Measurements from ENCODE around the gene SLC9A8.

The SLC9A8 gene

DNA sequence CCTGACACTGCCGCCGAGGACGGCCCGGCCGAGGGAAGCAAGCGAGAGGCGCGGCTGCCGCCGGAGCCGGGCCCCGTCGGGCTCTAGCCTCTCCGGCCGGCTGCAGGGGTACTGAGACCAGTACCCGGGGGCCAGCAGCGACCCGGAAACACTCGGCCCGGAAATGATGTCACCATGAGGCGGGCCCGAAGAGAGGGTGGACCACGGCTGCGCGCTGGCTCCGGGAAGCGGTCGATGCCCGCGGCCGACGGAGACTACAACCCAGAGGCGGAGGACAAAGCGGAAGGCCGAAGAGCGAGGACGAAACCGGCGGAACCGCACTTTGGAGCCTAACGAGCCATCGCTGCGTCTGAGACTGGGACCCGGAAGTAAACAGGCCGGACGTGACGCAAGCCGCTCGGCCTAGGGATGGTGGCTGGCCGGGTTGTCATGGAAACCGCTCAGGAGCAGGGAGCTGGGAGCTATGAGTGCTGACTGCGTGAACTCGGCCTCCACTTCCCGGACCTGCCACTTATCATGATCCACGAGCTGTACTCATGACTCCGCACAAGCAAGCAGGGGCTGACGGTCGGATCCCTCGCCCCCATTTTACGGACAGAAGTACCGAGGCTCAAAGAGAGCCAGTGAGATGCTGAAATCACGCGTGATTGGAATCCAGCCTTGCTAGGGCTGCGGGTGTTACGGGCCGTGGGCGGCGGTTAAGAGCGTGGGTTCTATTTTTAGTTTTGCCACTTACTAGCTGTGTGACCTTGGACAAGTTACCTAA is 102.9 kb downstream of the SLC9A8 start, which contains the start of gene SPATA2:
Gene SPATA2 (minus strand): TSS at position 150 of the 766 bp plus-strand sequence. CDS start 7,039 bp downstream, outside the sequence.
- DNase-seq (ENCODE audit: low read depth in 2 of 2): peak; percentile 79 to 92

DNA sequence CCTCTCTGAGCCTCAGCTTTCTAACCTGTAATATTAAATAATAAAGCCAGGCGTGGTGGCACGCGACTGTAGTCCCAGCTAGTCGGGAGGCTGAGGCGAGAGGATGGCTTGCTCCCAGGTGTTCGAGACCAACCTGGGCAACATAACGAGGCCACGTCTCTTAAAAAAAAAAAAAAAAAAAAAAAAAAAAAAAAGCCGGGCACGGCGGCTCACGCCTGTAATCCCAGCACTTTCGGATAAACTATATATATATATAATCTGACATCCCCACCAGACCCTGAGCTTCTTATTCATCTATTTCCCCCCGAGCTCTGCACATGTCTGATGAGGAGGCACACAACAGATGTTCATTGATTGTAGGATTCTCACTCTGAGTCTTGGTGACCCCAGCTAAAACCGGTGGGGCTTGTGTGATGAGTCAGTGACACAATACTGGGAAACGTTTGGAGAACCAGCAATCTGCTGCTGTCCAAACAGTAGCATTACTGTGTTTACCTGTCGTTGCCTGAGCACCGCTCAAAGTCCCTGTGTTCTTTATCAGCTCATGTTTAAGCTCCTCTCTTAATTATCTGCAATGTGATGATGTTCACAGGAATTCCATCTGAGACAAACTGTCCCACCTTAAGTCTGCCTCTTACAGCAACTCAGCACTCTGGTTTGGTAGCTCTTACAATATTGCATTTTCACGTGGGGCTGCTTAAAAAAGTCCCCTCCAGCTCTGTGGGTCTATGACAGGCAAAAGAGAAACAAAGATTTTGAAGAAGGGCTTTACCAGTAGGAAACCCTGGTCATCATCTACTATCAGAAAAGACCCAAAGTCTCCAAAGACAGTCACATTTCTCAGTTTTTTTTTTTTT is 103.7 kb downstream of the SLC9A8 start:
- DNase-seq (ENCODE audit: low read depth in 2 of 2): no peak

DNA sequence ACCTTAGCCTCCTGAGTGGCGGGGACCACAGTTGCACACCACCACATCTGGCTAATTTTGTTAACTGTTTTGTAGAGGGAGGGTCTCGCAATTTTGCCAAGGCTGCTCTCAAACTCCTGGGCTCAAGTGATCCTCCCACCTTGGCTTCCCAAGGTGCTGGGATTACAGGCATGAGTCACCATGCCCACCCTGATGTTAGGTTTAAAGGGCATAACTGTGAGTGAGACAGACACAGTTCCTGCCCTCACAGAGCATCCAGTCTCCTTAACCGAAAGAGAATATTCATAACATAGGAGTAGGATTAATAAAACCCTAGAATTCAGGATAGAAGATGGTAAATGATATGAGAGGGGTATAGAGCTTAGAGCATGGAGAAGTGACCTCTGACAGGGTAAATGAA is 105.8 kb downstream of the SLC9A8 start:
- no peak for DNase-seq (ENCODE audit: low read depth in 2 of 2)

DNA sequence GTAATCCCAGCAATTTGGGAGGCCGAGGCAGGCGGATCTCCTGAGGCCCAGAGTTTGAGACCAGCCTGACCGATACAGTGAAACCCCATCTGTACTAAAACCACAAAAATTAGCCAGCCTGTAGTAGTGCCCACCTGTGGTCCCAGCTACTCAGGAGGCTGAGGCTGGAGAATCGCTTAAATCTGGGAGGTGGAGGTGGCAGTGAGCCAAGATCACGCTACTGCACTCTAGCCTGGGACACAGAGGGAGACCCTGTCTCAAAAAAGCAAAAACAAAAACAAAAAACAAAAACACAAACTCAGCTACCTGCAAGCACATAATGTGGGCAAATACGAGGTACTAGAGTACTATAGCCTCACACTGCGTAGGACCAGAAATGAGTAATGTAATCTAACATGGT is 106.4 kb downstream of the SLC9A8 start:
- no peak for DNase-seq (ENCODE audit: low read depth in 2 of 2)

DNA sequence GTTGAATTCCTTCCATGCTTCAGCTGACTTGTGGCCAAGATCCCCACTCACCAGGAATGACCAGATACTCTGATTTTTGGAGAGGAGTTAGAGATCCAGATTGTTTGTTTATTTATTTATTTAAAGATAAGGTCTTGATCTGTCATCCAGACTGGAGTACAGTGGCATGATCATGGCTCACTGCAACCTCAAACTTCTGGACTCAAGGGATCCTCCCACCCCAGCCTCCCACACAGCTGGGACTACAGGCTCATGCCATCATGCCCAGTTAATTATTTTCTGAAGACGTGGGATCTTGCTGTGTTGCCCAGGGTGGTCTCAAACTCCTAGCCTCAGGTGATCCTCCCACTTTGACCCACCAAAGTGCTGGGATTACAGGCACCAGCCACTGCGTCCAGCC is 106.8 kb downstream of the SLC9A8 start:
- DNase-seq (ENCODE audit: low read depth in 2 of 2): no peak

DNA sequence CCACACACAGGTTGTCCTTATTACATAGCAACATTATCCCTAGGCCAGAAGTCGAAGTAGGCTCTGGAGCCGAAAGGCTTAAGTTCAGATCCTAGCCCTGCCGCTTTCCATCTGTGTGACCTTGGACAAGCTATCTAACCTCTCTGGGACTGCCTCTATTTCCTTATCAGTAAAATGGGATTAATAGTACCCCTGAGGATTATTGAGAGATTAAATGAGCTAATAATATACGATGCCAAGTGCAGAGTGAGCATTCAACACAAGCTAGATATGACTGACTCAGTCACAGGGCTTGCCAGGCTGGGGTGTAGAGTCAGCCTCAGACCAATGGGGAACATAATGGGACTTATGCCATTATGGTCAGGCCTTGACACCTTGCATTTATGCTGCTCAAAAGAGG is 111.6 kb downstream of the SLC9A8 start:
- DNase-seq (ENCODE audit: low read depth in 2 of 2): no peak

DNA sequence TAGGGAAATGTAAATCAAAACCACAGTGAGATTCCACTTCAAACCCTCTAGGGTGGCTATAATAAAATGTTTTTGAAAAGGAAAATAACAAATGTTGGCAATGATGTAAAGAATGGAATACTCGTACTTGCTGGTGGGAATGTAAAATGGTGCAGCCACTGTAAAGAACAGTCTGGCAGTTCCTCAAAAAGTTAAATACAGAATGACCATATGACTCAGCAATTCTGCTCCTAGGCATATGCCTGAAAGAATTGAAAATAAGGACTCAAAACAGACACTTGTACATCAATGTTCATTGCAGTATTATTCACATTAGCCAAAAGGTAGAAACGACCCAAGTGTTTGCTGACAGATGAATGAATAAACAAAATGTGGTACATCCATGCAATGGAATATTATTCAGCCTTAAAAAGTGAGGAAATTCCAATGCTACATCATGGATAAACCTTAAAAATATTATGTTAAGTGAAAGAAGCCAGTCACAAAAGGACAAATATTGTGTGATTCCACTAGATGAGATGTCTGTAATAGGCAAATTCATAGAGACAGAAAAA is 113.3 kb downstream of the SLC9A8 start:
- no peak for DNase-seq (ENCODE audit: low read depth in 2 of 2)

DNA sequence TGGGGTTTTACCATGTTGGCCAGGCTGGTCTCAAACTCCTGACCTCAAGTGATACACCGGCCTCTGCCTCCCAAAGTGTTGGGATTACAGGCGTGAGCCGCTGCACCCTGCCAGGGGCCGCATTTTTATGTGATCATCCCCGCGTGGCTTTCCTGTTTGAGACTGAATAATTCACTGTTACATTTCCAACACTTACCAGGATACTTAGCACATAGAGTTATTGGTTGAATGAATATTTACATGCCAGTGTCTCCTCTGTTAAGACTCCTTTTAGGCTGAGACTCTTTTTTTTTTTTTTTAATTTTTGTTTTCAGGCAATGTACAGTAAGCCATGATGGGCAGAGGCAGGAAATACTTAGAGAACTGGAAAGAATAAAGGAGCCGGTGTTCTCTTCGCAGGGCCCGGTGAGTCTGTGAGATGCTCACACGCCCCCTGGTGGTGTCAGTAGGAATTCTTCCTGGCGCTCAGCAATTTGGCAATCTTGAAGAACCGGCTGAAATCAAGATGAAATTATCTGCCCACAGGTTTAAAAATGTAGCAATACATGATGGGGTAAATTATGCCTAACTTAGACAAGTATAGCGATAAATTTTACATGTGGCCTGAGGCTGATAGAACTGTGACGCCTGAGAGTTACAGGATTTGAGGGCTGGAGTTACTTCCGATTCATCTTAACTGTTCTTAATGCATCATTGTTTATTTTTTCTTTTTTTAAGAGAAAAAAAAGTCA is 115.9 kb downstream of the SLC9A8 start:
- DNase-seq (ENCODE audit: low read depth in 2 of 2): peak; percentile 54 to 64

DNA sequence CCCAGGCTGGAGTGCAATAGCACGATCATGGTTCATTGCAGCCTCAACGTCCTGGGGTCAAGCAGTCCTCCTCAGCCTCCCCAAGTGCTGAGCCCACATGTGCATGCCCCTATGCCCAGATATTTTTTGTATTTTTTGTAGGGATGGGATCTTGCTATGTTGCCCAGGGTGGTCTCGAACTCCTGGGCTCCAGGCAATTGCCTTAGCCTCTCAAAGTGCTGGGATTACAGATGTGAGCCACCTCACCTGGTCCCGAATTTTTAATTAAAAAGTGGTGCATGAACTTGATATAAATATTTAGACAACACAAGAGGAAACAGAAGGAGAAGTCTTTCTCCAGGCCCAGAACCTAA is 116.5 kb downstream of the SLC9A8 start:
- no peak for DNase-seq (ENCODE audit: low read depth in 2 of 2)

DNA sequence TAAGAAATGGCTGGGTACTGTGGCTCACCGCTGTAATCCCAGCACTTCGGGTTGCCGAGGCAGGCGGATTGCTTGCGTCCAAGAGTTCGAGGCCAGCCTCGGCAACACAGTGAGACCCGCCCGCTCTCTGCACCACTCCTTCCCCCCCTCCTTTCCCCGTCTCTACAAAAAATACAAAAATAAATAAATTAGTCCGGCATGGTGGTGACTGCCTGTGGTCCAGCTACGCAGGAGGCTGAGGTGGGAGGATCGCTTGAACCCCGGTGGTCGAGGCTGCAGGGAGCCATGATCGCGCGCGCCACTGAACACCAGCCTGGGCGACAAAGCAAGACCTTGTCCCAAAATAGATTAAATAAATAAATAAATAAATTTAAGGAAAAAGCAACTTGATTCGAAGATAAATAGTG is 123.1 kb downstream of the SLC9A8 start:
- no peak for DNase-seq (ENCODE audit: low read depth in 2 of 2)

DNA sequence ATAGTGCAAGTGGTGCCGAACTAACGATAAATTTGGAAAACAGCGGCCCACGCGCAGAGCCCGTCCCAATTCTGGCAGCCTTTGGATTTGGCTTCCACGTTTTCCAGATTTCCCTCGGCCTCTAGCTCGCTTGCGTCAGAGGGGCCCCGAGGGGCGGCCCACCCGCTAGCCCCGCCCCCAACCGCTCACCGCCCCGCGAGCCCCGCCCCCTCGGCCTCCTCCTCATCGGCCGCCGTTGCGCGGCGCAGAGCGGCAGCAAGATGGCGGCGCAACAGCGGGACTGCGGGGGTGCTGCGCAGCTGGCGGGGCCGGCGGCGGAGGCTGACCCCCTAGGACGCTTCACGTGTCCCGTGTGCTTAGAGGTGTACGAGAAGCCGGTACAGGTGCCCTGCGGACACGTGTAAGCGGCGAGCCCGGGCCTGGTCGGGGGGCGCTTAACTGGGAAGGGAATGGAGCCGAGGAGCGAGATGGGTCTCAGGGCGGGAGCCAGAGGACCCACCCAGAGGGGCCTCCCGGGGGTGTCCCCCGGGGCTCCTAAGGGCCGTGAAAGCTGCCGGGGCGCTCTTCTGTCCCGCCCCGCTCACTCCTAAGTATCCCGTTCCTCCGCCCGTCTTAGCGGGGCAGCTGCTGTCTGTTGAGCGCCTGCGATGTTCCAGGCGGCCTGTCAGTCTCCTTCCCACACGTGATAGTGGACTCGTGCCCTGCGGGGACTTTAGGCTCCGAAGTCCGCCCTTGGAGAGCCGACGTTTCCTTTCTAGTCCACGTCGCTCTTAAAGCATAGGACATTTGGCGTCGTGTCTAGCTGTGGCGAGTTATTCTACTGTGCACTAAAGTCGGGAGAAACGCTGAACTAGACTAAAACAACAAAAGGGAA is 123.8 kb downstream of the SLC9A8 start, which contains the start of gene RNF114:
Gene RNF114 (plus strand): TSS at position 245 of the 874 bp plus-strand sequence. CDS start 16 bp downstream, at position 261.
- DNase-seq (ENCODE audit: low read depth in 2 of 2): peak; percentile 85 to 89

DNA sequence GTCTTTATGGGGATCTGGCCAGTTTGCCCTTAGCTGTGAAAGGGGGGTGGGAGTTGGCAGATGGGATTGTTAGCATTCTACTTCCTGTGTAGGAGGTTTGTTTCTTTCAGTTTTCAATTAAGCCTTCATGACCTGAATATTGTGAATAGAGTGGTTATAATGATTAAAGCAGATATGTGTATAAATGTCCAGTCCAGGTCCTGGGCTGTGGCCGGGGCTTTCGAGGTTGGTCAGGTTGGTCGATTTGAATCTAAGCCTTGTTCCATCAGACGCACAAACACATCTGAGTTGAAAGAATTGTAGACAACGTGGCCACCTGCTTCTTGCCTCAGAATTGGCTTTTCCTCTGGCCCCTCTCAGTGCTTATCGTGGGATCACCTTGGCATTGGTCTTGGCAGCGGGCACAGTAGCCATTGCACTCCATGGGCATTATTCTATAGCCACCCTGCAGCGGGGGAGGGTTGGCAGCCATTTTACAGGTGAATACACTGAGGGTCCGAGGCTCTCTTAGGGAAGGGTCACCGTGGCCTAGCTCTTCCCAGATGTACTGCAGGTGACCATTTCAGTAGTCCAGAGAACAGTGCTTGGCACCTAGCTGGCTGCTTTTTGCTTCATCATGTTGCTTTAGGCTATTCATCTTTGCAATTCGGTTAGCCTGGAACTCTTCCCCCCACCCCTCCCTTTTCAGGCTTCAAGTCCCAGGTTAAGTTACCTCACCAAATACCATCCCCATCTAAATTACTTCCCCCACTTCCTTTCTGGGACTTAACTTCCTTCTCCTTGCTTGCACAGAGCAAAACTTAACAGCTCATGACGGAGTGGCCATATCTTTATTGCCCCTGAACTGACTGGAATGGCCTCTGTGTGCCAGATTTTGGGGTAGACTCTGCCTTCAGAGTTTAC is 124.7 kb downstream of the SLC9A8 start:
- DNase-seq (ENCODE audit: low read depth in 2 of 2): no peak

DNA sequence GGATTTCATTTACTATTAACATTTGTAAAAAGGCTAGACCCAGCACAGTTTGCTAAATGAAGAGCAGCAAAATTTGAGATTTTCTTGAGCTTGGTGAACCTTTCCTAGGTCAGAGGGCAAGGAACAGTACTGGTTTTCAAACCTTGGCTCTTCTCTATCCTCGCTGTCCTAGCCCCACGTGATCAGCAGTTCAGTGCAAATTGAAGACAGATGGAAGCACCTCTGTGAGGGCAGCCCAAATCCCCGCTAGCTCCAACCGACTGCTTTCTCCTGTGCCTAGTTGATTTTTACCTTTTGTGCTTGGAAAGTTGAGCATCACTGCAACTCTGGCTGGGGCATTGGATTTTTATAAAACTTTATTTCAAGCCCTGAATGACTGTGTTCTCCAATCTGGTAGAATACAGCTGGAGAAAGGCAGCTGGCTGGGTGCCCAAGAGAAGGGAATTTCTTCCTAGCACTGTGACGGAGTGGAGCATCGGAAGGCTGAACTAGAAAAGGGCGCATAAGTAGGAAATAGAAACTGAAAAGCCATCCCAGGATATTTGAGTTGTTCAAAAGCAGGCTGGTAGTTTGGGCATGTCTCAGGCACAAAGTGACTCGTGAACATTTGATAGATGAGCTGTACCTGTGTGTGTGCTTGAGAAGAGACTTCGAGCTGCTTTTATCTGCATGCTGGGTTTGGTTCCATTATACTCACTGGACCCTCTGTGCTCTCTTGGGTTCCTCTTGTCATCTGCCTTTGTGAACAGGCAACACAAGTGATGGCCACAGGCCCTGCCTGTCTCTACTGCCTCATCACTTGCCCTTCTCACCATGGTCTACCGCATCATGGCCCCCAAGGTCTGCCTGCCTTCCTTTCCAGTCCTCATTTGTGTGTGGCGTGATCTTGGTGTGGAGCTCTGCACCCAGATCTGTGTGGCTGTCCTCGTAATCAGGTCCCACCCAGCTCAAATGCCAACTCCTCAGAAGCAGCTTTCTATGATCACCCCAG is 125.8 kb downstream of the SLC9A8 start:
- DNase-seq (ENCODE audit: low read depth in 2 of 2): no peak

DNA sequence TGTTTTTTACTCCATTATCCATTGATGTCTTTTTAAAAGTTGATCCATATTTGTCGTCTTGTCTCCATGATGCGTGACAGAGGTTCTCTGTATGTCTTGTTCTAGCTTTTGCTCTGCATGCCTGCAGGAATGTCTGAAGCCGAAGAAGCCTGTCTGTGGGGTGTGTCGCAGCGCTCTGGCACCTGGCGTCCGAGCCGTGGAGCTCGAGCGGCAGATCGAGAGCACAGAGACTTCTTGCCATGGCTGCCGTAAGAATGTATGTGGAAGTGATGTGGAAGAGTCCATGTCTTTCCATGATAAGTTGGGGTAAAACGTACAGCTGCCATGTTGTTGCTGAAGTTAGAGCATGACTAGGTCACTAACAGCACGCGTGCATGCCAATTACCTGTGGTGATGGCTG is 128.8 kb downstream of the SLC9A8 start:
- no peak for DNase-seq (ENCODE audit: low read depth in 2 of 2)

All from stimulated activated CD8-positive, alpha-beta memory T cell treated with anti-CD3 and anti-CD28 coated beads, Interleukin-2, amount 100 ng/mL, for 1 hour (primary cell).